K562 (cell line): Measurements from ENCODE around the gene ITGA1. TPM values are rescaled to one million over a fixed set of nuclear protein-coding genes. Genes with fewer than 3 reads are reported as not detected.

Experiments used
- ATAC-seq: fragments of 200-7000 bp; cut with Tn5 transposase; 3 replicates; pipeline ENCODE4 v1.9.1; 2020; ENCODE audit warnings: moderate library complexity
- BruUV-seq: library from RNA; stranded (reverse); fragments of 400-500 nt; replicated peaks from 2 replicates; lab custom pipeline; 2021; lab: Mats Ljungman, UMichigan
- CTCF ChIA-PET: fragments of 300-600 bp; formaldehyde crosslinking; extraction: SDS; loops from one replicate; lab custom pipeline; 2021; ENCODE audit warnings: low intra/inter-chr PET ratio; lab: Yijun Ruan, JAX
- POLR2A ChIA-PET: fragments of 300-600, 350-650 bp; sonication (Branson Sonifier 250); formaldehyde crosslinking; extraction: SDS; loops from one replicate; lab custom pipeline; 2021; ENCODE audit warnings: antibody characterized with exemption, inconsistent platforms; lab: Yijun Ruan, JAX
- DNase-seq, 4 experiments: peaks; one replicate each; pipeline versions ENCODE4 v3.0.0 to v3.0.0-alpha.2; 2011 to 2018; ENCODE audit warnings: low spot score in 3 of 4, mixed read lengths in 3 of 4; ENCODE audit errors: extremely low read depth in 1 of 4
- FAIRE-seq: peaks from 2 replicates; lab custom pipeline; 2011; peaks lifted over from hg19 to GRCh38; lab: Jason Lieb, UNC
- H2AFZ ChIP-seq: 2 replicates; pipeline ENCODE4 v1.6.0; 2011; ENCODE audit warnings: low read depth, low read length, control low read depth, inconsistent platforms
- H3K27ac ChIP-seq: fragments of 200-600 bp; 3 replicates; pipeline ENCODE4 v1.8.0; 2011; ENCODE audit warnings: low read depth, mild to moderate bottlenecking, control low read depth, inconsistent platforms, low read length, moderate library complexity, mixed read lengths; ENCODE audit errors: extremely low read depth
- H3K27me3 ChIP-seq, 2 experiments: fragments of 300-600 bp in 1 of 2; 2 replicates in 1 of 2; 3 replicates in 1 of 2; pipeline versions ENCODE4 v1.6.0 to v1.8.0; 2011; ENCODE audit warnings: inconsistent platforms in 2 of 2, low read length in 2 of 2, mild to moderate bottlenecking in 1 of 2, mixed read lengths in 1 of 2, moderate library complexity in 1 of 2; ENCODE audit not compliant: control insufficient read depth in 2 of 2, insufficient read depth in 2 of 2
- H3K36me3 ChIP-seq: fragments of 300-600 bp; 3 replicates; pipeline ENCODE4 v1.8.0; 2011; ENCODE audit warnings: mild to moderate bottlenecking, low read length, inconsistent platforms; ENCODE audit not compliant: control insufficient read depth, insufficient read depth
- H3K4me1 ChIP-seq, 2 experiments: fragments of 200-600 bp in 1 of 2; replicated peaks in 1 of 2; 2 replicates in 1 of 2; 3 replicates in 1 of 2; pipeline versions ENCODE4 v1.5.1 to v1.8.0; 2011; ENCODE audit warnings: inconsistent platforms in 2 of 2, low read length in 2 of 2, mild to moderate bottlenecking in 1 of 2, mixed read lengths in 1 of 2, moderate library complexity in 1 of 2; ENCODE audit not compliant: control insufficient read depth in 2 of 2, insufficient read depth in 2 of 2
- H3K4me2 ChIP-seq: 2 replicates; pipeline ENCODE4 v1.6.1; 2011; ENCODE audit warnings: low read length, control low read depth, inconsistent platforms, mixed read lengths; ENCODE audit not compliant: insufficient read depth
- H3K4me3 ChIP-seq: fragments of 200-600 bp; sonication (generic), shearing (Covaris generic); 2 replicates; pipeline ENCODE4 v1.5.1; 2016; ENCODE audit warnings: control low read depth, inconsistent platforms
- H3K79me2 ChIP-seq: fragments of 200-600 bp; 3 replicates; pipeline ENCODE4 v1.8.0; 2011; ENCODE audit warnings: low read length, inconsistent platforms; ENCODE audit not compliant: control insufficient read depth, insufficient read depth
- H3K9ac ChIP-seq, 2 experiments: 2 replicates each; pipeline versions ENCODE4 v1.6.0 to v1.6.1; 2011; ENCODE audit warnings: low read depth in 2 of 2, low read length in 2 of 2, control low read depth in 1 of 2, inconsistent platforms in 1 of 2, mild to moderate bottlenecking in 1 of 2, mixed read lengths in 1 of 2; ENCODE audit not compliant: insufficient read depth in 1 of 2
- H3K9me1 ChIP-seq: one replicate; pipeline ENCODE4 v1.6.0; 2011; ENCODE audit warnings: inconsistent platforms, mild to moderate bottlenecking, low read length, moderate library complexity; ENCODE audit not compliant: control insufficient read depth, insufficient read depth
- H3K9me3 ChIP-seq: replicated peaks from 2 replicates; pipeline ENCODE4 v1.5.1; 2011; ENCODE audit warnings: low read depth, low read length, inconsistent platforms; ENCODE audit not compliant: control insufficient read depth, insufficient read depth
- H4K20me1 ChIP-seq: replicated peaks from 2 replicates; pipeline ENCODE4 v1.6.1; 2011; ENCODE audit warnings: low read length, inconsistent platforms, mixed read lengths; ENCODE audit not compliant: control insufficient read depth, insufficient read depth
- EGR1 ChIP-seq: fragments of 450-650 bp; conservative IDR thresholded peaks from 2 replicates; pipeline ENCODE4 v1.6.1; 2017; ENCODE audit warnings: mild to moderate bottlenecking
- FOSL1 ChIP-seq: fragments of 200-800 bp; sonication (Bioruptor generic); conservative IDR thresholded peaks from 2 replicates; pipeline ENCODE4 v1.6.1; 2016; ENCODE audit warnings: missing genetic modification characterization, missing compliant biosample characterization
- KAT8 ChIP-seq: fragments of 450-650 bp; IDR thresholded peaks from 2 replicates; pipeline ENCODE4 v1.6.1; 2016; ENCODE audit warnings: low read depth, mild to moderate bottlenecking
- ZNF445 ChIP-seq: fragments of 250-450 bp; sonication (Bioruptor Pico); IDR thresholded peaks from 2 replicates; pipeline ENCODE4 v1.4.0; 2020; ENCODE audit warnings: low read depth, mild to moderate bottlenecking, moderate library complexity
- WGBS: fragments of 100-300 bp; shearing (Covaris generic); methylation state at CpG from one replicate; pipeline ENCODE4 v1.1.6; 2016; ENCODE audit warnings: low coverage, mixed read lengths; ENCODE audit not compliant: insufficient coverage; ENCODE audit errors: missing lambda C conversion rate; 5-methylcytosine and 5-hydroxymethylcytosine counted together
- in situ Hi-C: fragments of 300-500 bp; cut with MboI; formaldehyde crosslinking; loops from 4 replicates; pipeline ENCODE4 v1.15.0; 2018; ENCODE audit warnings: inconsistent platforms, mixed read lengths
- intact Hi-C: fragments of 100-400 bp; cut with micrococcal nuclease; formaldehyde crosslinking; loops from 2 replicates; pipeline ENCODE4 v1.14.2; 2022
- polyA plus RNA-seq, 8 experiments: library from polyadenylated mRNA; depleted of rRNA in 4 of 8; stranded (reverse) in 5 of 8; unstranded in 3 of 8; fragments of >200 nt; fragmentation: Nextera tagmentation in 2 of 8; fragmentation: Illumina TruSeq in 1 of 8; extraction: Ambion mirVana in 2 of 8; extraction: Trizol in 1 of 8; gene quantifications; 2 replicates each; pipeline versions ENCODE4 v1.2.1 to v1.2.3, GENCODE V29; 2011 to 2014; ENCODE audit warnings: inconsistent platforms in 1 of 8, missing spikeins in 1 of 8
- total RNA-seq, 7 experiments: library from RNA; depleted of rRNA in 6 of 7; stranded (reverse); fragments of >200 nt in 6 of 7; fragmentation: Illumina TruSeq in 2 of 7; extraction: Trizol in 2 of 7; gene quantifications; 2 replicates each; pipeline versions ENCODE4 v1.2.1 to v1.2.3, GENCODE V29; 2011 to 2021; ENCODE audit warnings: low replicate concordance in 1 of 7

ITGA1 gene
- total and polyA plus RNA-seq, 9 of the 15 experiments (the other 6 are each of a cell fraction or from before 2014, with no cell fraction given) = 0.04 to 0.22 TPM; not detected in 7

- Histone ChIP-seq H3K4me3 (no peak overlapping the region), H3K9me3 (no peaks in the 10 kb centered on the region), H3K4me2 (no peak overlapping the region), H3K36me3 (no peaks in the 10 kb centered on the region), H3K79me2 (no peaks in the 10 kb centered on the region), H3K9ac (no peak overlapping the region), H3K4me1 (peaks cover 0 to 14% of the 10 kb centered on the region in 2 experiments; a peak in 2 of 5 replicates), H3K27me3 (peaks cover 17 to 21% of the 10 kb centered on the region in 2 experiments; a peak in 4 of 5 replicates), H3K27ac (no peak overlapping the region), H2AFZ (no peak overlapping the region), H3K9me1 (no peaks in the 10 kb centered on the region), H4K20me1 (no peaks in the 10 kb centered on the region)
- POLR2A ChIA-PET = interaction anchor here (1.0 kb wide), 1 partner anchor 10 kb away, joined by 4 read pairs; no protein-coding TSS in a partner anchor
- CTCF ChIA-PET = no interaction called here
- ATAC-seq (no peak), DNase-seq (no peak), FAIRE-seq (no peak)
- BruUV-seq = no TSS peak
- 0% methylated on average over 4 of the region's 4 CpGs for WGBS
- TF ChIP-seq KAT8 = no peak
- peak; percentile 51; the same call in 1 of the 2 replicates for TF ChIP-seq FOSL1 (tag)
- in situ Hi-C loops = no loop called here
- intact Hi-C loops = no loop called here
Measured at GRCh38 chr5:52987711-52988331, 200.1 kb downstream of the ITGA1 start.

GRCh38 chr5:52988335-52989024 is 200.8 kb downstream of the ITGA1 start:
- TF ChIP-seq EGR1 (peak; percentile 34; the same call in 1 of the 2 replicates), ZNF445 (CRISPR knock-in tag) (no peak)
- no peak overlapping the region for H3K9ac ChIP-seq
- peak overlapping the region; percentile 30 for H3K4me3 ChIP-seq
- intact Hi-C loops (no loop called here), in situ Hi-C loops (no loop called here)
- ATAC-seq (no peak), DNase-seq (no peak), FAIRE-seq (no peak)
- 14% methylated on average over 16 of the region's 16 CpGs for WGBS
- H3K27ac ChIP-seq = no peak overlapping the region
- H3K36me3 ChIP-seq = no peaks in the 10 kb centered on the region
- H3K9me1 ChIP-seq = no peaks in the 10 kb centered on the region
- H3K9me3 ChIP-seq = no peaks in the 10 kb centered on the region
- POLR2A ChIA-PET = interaction anchor here (1.0 kb wide), 1 partner anchor 9 kb away, joined by 4 read pairs; no protein-coding TSS in a partner anchor
- peak overlapping the region; percentile 58; the same call in 1 of the 2 replicates for H2AFZ ChIP-seq
- H4K20me1 ChIP-seq = no peaks in the 10 kb centered on the region
- H3K4me2 ChIP-seq = no peak overlapping the region
- no peaks in the 10 kb centered on the region for H3K79me2 ChIP-seq
- CTCF ChIA-PET = no interaction called here
- BruUV-seq = no TSS peak
- peaks cover 17 to 21% of the 10 kb centered on the region in 2 experiments; a peak in 4 of 5 replicates for H3K27me3 ChIP-seq
- H3K4me1 ChIP-seq = peaks cover 0 to 14% of the 10 kb centered on the region in 2 experiments; a peak in 2 of 5 replicates
